ENCODE results near the gene EMCN. TPM values are rescaled to one million over a fixed set of nuclear protein-coding genes. Genes with fewer than 3 reads are reported as not detected.

EMCN gene
- polyA plus RNA-seq, 3 donors, result 143 to 183 (median 167) TPM

DNA sequence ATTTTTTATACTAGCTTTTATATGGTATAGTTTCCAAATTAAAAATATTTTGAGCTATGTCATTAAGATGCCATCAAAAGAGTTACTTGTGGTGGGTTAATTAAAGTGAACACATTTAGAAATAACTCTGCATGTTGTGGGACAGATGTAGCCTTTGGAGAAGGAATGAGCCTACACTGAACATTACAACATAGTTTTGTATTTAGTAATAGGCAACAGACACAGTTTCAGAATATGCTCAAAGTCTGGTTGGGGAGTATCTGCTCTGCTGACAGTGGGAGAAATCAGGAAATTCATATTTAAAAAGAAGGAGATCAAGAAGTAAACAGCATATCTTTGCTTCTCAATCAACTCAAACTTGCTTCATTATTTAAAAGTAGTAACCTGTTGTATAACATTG lies 23.7 kb downstream of the EMCN start:
- no peak for DNase-seq (ENCODE audit: low read depth in 3 of 3, low spot score in 2 of 3)

DNA sequence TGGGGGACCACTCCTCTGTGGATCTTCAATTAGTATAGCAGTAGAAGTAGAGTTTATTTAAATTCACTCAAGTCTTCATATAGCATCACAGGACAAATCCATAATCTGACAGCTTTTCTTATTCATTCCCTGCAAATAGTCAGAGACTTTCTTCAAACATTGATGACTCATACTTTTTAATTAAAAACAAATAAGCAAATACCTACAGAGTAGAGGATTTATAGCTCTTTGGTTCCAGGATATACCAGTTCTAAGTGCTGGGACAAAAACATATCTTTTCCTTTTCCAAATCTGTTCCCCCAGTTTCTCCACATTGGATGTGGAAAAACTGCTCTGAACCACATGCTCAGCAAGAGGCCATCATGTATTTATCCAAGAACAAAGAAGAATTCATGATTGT lies 24.1 kb downstream of the EMCN start:
- no peak for DNase-seq (ENCODE audit: low read depth in 3 of 3, low spot score in 2 of 3)

DNA sequence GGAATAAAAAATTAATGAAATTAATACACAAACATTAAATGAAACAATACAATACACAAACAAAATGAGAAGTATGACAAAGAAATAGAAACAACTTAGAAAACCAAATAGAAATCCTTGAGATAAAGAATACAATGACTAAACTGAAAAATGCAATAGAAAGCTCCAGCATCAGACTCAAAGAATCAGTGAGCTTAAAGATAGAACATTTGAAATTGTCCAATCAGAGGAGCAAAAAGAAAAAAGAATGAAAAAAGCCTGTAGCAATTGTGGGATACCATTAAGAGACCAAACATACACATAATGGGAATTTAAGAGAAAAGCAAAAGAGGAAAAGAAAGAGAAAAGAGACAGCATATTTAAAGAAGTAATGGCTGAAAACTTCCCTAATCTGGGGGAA lies 25.7 kb downstream of the EMCN start:
- DNase-seq (ENCODE audit: low read depth in 3 of 3, low spot score in 2 of 3), result no peak

DNA sequence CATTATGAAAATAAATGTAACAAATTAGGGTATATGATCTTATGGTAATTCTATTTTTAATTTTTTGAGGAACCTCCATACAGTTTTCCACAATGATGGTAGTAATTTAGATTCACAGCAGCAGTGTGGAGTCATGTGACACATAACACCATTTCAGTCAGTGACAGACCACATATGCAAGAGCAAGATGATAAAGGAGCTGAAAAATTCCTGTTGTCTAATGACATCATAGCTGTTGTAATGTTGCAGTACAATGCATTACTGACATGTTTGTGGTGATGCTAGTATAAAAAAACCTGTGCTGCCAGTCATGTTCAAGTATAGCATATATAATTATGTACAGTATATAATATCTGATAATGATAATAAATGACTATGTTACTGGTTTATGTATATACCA lies 28.5 kb downstream of the EMCN start:
- DNase-seq (ENCODE audit: low read depth in 3 of 3, low spot score in 2 of 3), result no peak

DNA sequence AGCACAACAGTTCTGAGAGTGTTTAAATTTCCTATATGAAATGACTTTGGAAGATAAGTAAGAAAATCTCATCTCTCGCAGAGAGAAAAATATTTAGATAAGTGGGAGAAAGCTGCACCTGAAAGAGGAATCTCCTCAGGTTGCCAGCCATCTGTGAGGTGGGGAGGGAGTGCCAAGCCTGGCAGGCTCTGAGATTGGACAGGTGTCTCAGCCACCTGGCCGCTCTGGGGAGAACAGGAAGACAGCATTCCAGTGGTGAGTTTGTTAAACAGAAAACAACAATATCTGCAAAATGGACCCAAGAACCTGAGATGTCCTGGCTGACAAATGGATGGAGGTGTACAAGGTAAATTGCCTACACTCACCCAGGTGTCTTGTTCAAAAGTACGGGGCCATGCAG lies 31.3 kb downstream of the EMCN start:
- no peak for DNase-seq (ENCODE audit: low read depth in 3 of 3, low spot score in 2 of 3)

DNA sequence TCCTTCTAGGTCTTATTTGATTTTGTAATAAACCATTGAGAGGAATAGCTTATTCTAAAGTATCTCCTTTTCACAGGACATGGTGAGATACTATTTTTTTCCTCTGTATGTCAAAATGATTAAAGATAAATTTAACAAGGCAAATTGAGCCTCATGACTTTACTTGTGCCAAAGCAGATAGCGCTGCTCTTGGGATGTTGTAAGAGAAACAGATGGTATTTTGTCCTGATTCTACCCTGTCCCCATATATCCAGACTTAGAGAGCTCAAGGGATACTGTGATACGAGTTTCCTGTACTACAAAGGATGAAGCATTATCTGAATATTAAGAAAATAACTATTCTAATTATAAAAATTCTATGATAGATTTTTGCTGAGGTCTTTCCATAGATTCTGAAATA lies 34.0 kb downstream of the EMCN start:
- DNase-seq (ENCODE audit: low read depth in 3 of 3, low spot score in 2 of 3), result no peak

DNA sequence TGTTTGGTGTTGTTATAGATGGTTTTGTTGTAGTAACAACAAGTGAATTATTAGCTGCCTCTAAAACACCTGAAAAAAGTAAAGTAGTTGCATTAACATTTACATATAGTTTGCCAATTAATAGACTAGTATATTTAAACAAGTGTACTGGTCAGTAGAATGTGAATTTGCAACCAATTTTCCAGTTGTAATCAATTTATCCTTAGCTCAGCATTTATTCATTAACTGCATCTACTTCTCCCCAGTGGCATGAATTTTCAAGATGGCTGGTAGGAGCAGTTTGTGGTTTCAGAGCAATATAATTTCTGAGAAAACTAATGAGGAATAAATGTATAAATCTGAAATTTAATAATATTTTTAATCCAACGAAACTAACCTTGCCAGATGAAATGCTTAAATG lies 37.9 kb downstream of the EMCN start:
- DNase-seq (ENCODE audit: low read depth in 3 of 3, low spot score in 2 of 3), result no peak

DNA sequence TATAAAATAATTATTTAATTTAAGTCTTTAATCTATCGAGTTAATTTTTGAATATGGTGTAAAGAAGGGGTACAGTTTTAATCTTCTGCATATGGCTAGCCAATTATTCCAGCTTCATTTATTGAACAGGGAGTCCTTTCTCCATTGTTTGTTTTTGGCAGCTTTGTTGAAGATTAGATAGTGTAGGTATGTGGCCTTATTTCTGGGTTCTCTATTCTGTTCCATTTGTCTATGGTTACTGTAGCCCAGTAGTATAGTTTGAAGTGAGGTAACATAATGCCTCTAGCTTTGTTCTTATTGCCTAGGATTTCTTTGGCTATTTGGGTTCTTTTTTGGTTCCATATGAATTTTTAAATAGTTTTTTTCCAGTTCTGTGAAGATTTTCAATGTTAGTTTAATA lies 48.3 kb downstream of the EMCN start:
- no peak for DNase-seq (ENCODE audit: low read depth in 3 of 3, low spot score in 2 of 3)

DNA sequence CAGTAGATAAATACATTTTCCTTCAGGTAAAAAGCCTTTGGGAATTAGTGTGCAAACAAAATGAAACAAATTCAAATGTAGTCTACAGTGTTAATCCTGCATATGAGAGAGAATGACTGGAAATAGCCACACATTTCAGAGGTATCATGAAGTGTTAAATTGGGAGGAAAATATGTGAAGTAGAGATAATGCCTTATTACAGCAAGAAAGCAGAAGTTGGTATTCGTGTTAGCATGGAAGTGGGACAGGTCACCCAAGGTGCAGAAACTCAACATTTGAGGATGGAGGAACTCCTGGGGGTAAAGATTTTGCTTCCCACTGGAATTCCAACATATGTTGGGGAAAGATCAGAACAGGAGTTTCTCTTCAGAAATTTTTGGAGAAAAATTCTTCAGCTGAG lies 51.3 kb downstream of the EMCN start:
- DNase-seq (ENCODE audit: low read depth in 3 of 3, low spot score in 2 of 3), result no peak

DNA sequence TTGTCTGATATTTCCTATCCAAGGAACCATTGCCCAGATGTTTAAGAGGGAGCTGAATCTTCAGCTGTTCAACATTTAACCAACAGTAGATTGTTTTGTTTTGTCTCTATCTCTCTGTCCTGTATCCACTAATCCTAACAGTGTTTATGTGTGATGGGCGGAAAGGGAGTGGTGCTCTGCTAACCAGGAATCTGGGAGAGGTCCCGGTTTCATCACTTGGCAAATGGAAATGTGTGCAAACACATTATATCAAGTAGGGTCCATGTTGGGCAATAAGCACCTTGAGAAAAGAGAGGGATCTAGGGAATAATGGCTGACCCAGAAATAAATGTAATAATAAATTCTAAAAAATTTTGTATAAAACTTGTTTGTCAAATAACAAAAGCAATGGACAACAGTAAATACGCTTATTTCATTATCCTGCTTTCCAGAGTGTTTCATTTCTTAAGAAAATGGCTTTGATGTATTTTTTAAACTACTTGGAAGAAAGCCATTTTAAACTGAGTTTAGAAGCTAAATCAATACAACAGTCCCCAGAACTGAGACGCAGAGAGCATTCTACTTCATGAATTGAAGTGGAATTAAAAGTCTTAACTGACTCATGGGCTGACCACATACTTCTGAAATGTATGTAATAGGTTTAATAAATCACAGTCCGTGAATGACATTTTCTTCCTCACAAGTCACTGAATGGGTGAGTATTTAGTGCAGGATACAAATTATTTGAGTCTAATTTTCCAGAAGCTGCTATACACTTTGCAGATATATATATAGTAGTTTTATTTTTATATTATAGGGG lies 55.8 kb downstream of the EMCN start:
- DNase-seq (ENCODE audit: low read depth in 3 of 3, low spot score in 2 of 3), result no peak

DNA sequence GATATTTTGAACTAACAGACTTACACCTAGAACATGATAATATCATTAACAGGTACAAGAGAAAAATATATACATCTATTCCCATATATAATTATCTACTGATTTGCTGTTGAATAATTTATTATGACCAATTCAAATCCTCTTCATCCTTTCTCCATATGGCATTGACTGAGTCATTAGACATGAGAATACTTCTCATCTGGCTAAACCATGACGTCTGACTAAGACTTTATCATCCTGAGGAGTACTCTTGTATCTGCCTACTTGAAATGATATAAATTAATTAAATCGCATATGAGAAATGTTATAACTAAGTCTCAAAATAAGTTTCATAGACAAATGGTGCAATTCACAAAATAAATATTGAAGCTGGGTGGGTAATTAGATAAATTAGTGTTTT lies 67.4 kb downstream of the EMCN start:
- no peak for DNase-seq (ENCODE audit: low read depth in 3 of 3, low spot score in 2 of 3)

DNA sequence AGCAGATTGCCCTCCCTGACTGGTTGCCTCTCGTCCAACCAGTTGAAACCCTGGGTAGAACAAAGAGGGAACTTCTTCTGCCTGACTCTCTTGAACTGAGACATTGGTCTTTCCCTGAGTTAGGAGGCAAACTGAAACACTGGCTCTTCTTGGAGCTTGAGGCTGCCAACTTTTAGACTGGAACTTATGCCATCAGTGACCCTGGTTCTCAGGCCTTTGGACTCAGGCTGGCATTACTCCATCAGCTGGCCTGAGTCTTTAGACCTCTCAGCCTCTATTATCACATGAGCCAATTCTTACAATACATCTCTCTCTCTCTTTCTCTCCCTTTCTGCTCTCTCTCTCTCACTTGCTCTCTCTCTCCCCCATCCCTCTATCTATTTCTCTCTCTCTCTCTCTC lies 86.4 kb downstream of the EMCN start:
- DNase-seq (ENCODE audit: low read depth in 3 of 3, low spot score in 2 of 3), result no peak

DNA sequence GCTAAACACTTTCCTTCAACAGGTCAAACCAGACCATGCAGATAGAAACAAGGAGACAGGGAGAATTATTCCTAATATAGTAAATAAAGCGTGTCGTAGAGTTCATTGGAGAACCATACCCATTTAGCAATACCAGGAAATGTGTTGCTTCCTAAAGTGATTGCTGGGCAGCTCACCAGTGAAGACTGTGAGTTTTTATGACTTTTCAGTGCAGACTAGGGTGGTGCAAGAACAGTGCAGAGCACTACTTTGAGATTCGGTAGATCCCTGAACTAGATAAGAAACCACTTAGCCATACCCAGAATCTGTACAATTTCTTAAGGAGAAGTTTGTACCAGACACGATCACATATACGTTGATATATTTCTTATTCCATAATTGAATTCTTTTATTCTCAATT lies 87.4 kb downstream of the EMCN start:
- DNase-seq (ENCODE audit: low read depth in 3 of 3, low spot score in 2 of 3), result no peak

DNA sequence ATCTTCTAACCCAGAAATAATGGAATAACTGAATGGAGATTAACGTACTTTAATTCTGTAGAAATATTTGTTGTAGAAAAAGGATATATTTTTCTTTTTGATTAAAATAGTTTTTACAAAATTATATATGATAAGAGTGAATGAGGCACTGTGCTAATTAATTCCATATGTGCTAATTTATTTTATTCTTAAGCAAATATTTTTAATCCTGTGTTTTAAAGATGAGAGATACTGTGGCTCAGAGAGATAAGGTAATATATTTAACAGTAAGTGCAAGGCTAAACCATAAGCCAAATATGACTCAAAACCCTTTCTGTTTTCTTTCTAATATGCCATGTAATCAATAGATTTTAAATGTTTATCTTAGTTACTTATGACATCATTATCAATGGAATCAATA lies 88.2 kb downstream of the EMCN start:
- DNase-seq (ENCODE audit: low read depth in 3 of 3, low spot score in 2 of 3), result no peak

DNA sequence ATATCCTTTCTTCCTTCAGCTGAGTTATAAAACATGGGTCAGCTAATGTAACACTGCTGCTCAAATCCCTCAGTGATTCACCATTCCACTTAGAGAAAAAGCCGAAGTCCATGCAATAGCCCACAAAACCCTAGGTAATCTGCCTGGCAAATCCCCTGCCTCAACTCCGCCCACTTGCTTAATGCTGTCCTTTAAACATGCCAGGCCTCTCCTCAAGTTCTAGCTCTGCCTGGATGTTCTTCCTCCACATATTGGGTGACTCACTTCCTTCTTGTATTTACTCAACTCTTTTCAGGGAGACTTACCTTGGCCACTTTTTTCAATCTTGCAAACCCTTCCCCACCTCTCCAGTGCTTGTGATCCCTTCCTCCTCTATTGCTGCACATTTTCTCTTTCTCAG lies 89.8 kb downstream of the EMCN start:
- DNase-seq (ENCODE audit: low read depth in 3 of 3, low spot score in 2 of 3), result no peak

DNA sequence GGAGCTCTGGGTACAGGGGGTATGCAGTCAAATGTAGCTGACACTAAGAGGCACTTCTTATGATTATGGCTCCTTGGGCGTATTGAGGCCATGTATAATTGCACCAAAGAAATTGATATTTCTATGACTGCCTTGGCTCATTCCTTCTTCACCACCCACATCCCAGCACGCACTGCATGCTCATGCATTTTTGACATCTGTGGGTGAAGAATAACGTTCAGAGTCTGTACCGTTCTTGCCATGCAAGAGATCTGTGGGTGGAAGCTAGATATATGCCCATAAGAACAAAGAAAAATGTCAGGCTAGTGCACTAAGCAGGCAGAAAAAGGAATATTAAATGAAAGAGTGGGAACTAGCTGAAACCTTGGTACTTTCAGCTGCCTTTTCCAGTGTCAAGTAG lies 93.4 kb downstream of the EMCN start:
- no peak for DNase-seq (ENCODE audit: low read depth in 3 of 3, low spot score in 2 of 3)

DNA sequence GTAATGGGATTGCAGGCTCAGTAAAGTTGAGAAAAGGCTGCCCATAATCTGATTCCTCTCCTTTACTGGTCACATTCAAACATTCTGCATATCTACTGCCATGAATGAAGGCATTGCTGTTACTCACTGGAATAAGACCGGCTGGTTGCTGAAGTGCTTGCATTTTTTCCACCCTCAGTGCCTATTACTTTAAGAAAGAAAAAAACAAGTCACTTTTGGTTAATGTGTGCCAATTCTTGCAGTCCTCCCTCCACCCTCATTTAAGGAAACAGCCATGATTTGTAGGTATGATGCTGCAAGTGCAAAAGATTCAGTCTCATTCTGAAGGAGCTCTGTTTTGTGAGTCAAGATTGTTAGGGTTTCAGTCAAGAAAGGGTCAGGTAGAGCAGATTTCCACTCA lies 94.9 kb downstream of the EMCN start:
- DNase-seq (ENCODE audit: low read depth in 3 of 3, low spot score in 2 of 3), result no peak

DNA sequence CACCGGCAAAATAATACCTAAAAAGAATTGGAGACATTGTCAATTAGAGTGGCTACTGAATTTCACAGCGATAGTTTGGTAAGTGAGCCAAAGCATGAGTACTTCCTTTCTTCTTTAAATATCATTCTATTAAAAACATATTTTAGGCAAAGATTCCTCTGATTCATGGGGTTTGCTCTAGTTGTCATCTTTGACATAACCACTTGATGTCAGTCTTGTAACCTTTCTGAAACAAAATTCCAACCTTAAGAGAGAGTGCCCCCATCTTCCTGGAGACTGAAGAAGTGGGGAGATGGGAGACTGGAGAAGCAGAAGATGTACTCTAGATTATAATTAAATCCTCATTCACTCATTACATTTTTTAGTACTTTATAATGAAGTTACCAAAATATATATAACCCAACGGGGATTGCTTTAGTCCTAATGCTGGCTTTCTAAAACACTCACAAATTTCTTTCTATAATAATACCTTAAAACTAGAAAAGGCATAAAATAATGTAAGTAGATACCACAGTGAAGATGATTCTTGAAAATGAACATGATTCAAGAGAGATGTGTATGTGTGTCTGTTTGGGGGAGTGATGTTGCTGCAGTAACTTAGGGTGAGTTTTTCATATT lies 96.4 kb downstream of the EMCN start:
- no peak for DNase-seq (ENCODE audit: low read depth in 3 of 3, low spot score in 2 of 3)

DNA sequence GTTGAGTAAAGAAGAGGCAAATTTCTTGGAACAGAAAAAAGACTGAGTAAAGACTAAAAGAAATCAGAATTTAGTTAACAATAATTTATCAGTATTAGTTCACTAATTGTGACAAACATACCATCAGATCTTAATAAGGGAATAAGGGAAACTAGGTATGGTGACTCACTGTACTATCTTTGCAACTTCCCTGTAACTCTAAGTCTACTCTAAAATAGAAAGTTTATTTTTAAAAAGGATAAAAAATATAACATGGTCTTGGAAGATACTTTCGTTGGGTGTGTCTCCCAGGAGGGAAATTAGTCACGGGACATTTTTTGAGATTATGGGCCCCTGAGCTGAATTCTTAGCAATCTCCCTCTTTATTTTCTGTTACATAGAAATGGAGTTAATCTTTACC lies 97.3 kb downstream of the EMCN start:
- no peak for DNase-seq (ENCODE audit: low read depth in 3 of 3, low spot score in 2 of 3)

DNA sequence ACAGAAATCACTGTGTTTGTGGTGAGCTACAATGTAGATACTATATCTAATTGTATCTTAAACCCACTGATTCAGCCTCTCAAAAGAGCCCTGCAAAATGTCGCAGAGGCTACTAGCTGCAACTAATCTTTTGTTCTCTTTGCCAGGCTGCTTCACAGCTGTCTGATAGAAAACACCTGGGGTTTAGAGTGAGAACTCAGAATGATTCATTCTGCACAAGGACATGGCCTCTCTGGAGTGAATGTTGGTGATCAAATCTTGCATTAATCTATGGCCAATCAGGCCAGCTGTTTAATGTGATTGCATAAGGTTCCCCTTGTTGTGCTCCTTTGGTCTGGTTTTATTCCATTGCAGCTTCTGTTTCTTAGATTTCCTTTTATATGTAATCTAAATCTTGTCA lies 100.3 kb downstream of the EMCN start:
- peak in 1 of 3 donors; percentile 10 for DNase-seq (ENCODE audit: low read depth in 3 of 3, low spot score in 2 of 3)

DNA sequence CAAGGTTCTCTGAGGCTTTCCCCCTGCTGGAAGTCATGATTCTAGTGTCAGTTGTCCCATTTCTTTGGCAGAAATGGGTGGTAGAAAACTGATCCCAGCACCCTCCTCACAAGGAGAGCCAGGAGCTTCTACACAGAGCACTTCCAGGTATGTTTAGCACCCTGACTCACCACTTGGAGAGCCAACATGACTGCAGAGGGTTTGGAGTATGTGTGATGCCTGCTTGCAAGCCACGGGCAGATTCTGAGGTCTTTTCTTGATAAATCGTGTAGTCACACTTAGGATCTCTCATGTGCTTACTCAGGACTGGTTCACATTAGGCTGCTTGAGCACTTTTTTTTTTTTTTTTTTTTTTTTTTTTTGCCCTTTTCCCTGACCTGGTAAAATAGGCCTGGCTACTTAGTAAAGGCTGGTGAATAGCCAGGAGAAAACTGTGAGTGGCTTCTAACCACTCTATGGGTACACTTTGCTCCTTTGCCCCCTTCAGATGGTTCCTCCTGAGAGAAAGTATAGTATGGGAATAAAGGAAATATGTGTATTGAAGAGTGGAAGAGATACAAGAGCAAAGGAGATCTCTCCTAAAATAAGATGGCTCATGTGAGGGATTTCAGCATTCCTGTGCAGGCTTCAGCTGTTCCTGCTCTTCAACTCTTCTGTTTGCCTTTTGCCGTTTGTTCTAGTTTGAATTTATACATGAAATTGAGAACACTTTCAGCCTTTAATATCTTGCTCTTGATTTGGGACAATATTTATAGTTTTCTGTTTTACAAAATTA lies 103.6 kb downstream of the EMCN start:
- DNase-seq (ENCODE audit: low read depth in 3 of 3, low spot score in 2 of 3), result no peak

DNA sequence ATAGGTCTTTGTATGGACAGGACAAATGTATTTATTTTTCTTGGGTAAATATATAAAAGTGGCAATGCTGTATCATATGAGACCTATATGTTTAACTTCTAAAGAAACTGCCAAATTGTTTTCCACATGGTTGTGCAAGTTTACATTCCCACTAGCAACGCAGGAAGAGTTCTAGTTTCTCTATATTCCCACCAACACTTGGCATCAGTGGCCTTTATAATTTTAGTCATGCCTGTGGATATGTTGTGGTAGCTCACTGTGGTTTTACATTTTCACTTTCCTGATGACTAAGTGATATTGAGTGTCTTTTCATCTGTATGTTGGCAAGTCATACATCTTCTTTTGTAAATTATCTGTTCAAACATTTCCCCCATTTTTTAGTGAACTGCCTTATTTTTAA lies 126.0 kb downstream of the EMCN start:
- no peak for DNase-seq (ENCODE audit: low read depth in 3 of 3, low spot score in 2 of 3)

Measured in right renal cortex interstitium (tissue), 3 donors.